ENCODE measurements around the gene C5orf63.

GRCh38 chr5:127060470-127060985, 12.8 kb downstream of the C5orf63 start:
- TF ChIP-seq CTCF (conservative IDR thresholded peaks at IDR 0.05; ENCODE audit: low read depth, low read length) (no peak), EZH2 (IDR thresholded peaks at IDR 0.05; ENCODE audit: borderline replicate concordance, low read depth, low read length, poor library complexity, severe bottlenecking) (no peak)

All from A673 (cell line).